Ishikawa (cell line): ENCODE results near the gene PTF1A.

Experiments used
- CEBPB ChIP-seq: IDR thresholded peaks from 2 replicates; pipeline ENCODE4 v1.6.1; 2012
- CREB1 ChIP-seq: IDR thresholded peaks from 2 replicates; pipeline ENCODE4 v1.6.1; 2012; ENCODE audit warnings: low read depth
- EGR1 ChIP-seq: IDR thresholded peaks from 2 replicates; pipeline ENCODE4 v1.6.1; 2012
- EP300 ChIP-seq: IDR thresholded peaks from 2 replicates; pipeline ENCODE4 v1.6.1; 2012; ENCODE audit warnings: borderline replicate concordance
- FOXM1 ChIP-seq: IDR thresholded peaks from 2 replicates; pipeline ENCODE4 v1.6.1; 2012; ENCODE audit warnings: low read depth, borderline replicate concordance
- MAX ChIP-seq: IDR thresholded peaks from 2 replicates; pipeline ENCODE4 v1.6.1; 2012
- NFIC ChIP-seq: IDR thresholded peaks from 2 replicates; pipeline ENCODE4 v1.6.1; 2012
- RAD21 ChIP-seq: IDR thresholded peaks from 2 replicates; pipeline ENCODE4 v1.6.1; 2012; ENCODE audit warnings: low read depth
- REST ChIP-seq: IDR thresholded peaks from 2 replicates; pipeline ENCODE4 v1.6.1; 2012; ENCODE audit warnings: low read depth, mild to moderate bottlenecking
- TAF1 ChIP-seq: IDR thresholded peaks from 2 replicates; pipeline ENCODE4 v1.6.1; 2012; ENCODE audit warnings: low read depth, mild to moderate bottlenecking
- TCF12 ChIP-seq: IDR thresholded peaks from 2 replicates; pipeline ENCODE4 v1.6.1; 2012; ENCODE audit warnings: low read depth
- TEAD4 ChIP-seq: IDR thresholded peaks from 2 replicates; pipeline ENCODE4 v1.6.1; 2012
- USF1 ChIP-seq: IDR thresholded peaks from 2 replicates; pipeline ENCODE4 v1.6.1; 2012
- YY1 ChIP-seq: IDR thresholded peaks from 2 replicates; pipeline ENCODE4 v1.6.1; 2012; ENCODE audit warnings: low read depth
- ZBTB7A ChIP-seq: IDR thresholded peaks from 2 replicates; pipeline ENCODE4 v1.6.1; 2012; ENCODE audit warnings: low read depth

Gene PTF1A

GRCh38 chr10:23201837-23202236 lies 9.7 kb downstream of the PTF1A start:
- TF ChIP-seq MAX (no peak), EP300 (no peak), TEAD4 (no peak), CEBPB (no peak), YY1 (no peak), TCF12 (no peak), RAD21 (no peak), FOXM1 (no peak), NFIC (no peak), EGR1 (no peak), USF1 (no peak)

- no peak for TF ChIP-seq CREB1
- TF ChIP-seq TAF1, result no peak
- no peak for TF ChIP-seq MAX
- TF ChIP-seq USF1, result no peak
- no peak for TF ChIP-seq NFIC
- TF ChIP-seq ZBTB7A, result no peak
- TF ChIP-seq TCF12, result no peak
- no peak for TF ChIP-seq EP300
- no peak for TF ChIP-seq FOXM1
- TF ChIP-seq REST, result no peak
- no peak for TF ChIP-seq RAD21
- TF ChIP-seq CEBPB, result no peak
- TF ChIP-seq YY1, result no peak
- TF ChIP-seq EGR1, result no peak
- no peak for TF ChIP-seq TEAD4
These were observed 10.7 kb downstream of the PTF1A start for GRCh38 chr10:23202779-23203178.

- TF ChIP-seq EGR1, result no peak
- TF ChIP-seq CREB1, result no peak
- no peak for TF ChIP-seq FOXM1
- no peak for TF ChIP-seq TCF12
These were observed 11.5 kb downstream of the PTF1A start for GRCh38 chr10:23203369-23204325.

GRCh38 chr10:23204773-23205172 lies 12.7 kb downstream of the PTF1A start:
- no peak for TF ChIP-seq TAF1
- TF ChIP-seq CEBPB, result no peak
- no peak for TF ChIP-seq CREB1
- no peak for TF ChIP-seq NFIC
- TF ChIP-seq TCF12, result no peak
- no peak for TF ChIP-seq MAX
- no peak for TF ChIP-seq EP300
- no peak for TF ChIP-seq YY1
- TF ChIP-seq TEAD4, result no peak
- no peak for TF ChIP-seq EGR1
- TF ChIP-seq REST, result no peak
- TF ChIP-seq USF1, result no peak
- TF ChIP-seq ZBTB7A, result no peak
- no peak for TF ChIP-seq FOXM1
- no peak for TF ChIP-seq RAD21
